ENCODE results near the gene INTS7. TPM values are rescaled to one million over a fixed set of nuclear protein-coding genes. Genes with fewer than 3 reads are reported as not detected.
"Not testable (repeated sequence)": the region's sequence is repeated elsewhere in the genome, so short reads cannot be mapped to it uniquely, and the experiment has no call there.

INTS7 gene
- total RNA-seq, 6 donors from 2014 or later = 8.3 to 16.7 (median 14.6) TPM

DNA sequence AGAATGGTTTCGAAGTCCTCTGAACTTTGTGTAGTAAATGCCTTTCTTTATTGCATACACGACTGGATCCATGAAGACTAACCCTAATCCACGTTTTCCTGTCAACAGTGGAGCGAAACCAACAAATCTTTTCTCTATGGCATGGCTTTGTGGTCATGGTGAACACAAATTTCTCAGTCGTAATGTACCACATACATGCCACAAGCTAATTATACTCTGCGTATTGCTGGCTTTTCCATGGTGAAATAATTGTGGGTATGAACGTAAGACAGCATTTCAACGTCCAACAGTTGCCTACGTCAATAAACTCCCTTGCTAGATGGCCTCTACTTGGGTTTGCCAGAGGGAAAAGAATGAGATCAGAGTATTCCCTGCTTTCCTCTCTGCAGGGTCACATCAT is 27.5 kb downstream of the INTS7 start:
- H3K4me3 ChIP-seq = no peak overlapping the region
- 89 to 92% methylated on average over 9 of the region's 9 CpGs for WGBS, 2 donors
- ATAC-seq (ENCODE audit: low FRiP score in 2 of 2) = no peak
- TF ChIP-seq EP300 (IDR thresholded peaks at IDR 0.05) (no peak), POLR2AphosphoS5 (IDR thresholded peaks at IDR 0.05) (no peak), POLR2A (IDR thresholded peaks at IDR 0.05) (no peak)
- TF ChIP-seq, protein P1, sequence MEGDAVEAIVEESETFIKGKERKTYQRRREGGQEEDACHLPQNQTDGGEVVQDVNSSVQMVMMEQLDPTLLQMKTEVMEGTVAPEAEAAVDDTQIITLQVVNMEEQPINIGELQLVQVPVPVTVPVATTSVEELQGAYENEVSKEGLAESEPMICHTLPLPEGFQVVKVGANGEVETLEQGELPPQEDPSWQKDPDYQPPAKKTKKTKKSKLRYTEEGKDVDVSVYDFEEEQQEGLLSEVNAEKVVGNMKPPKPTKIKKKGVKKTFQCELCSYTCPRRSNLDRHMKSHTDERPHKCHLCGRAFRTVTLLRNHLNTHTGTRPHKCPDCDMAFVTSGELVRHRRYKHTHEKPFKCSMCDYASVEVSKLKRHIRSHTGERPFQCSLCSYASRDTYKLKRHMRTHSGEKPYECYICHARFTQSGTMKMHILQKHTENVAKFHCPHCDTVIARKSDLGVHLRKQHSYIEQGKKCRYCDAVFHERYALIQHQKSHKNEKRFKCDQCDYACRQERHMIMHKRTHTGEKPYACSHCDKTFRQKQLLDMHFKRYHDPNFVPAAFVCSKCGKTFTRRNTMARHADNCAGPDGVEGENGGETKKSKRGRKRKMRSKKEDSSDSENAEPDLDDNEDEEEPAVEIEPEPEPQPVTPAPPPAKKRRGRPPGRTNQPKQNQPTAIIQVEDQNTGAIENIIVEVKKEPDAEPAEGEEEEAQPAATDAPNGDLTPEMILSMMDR (IDR thresholded peaks at IDR 0.05) = no peak
- H3K36me3 ChIP-seq = peaks cover 0 to 22% (median 8%) of the 10 kb centered on the region in 4 donors
- no peaks in the 10 kb centered on the region for H3K27me3 ChIP-seq
- no peak overlapping the region for H3K27ac ChIP-seq
- no peaks in the 10 kb centered on the region for H3K9me3 ChIP-seq
- DNase-seq = no peak
- H3K4me1 ChIP-seq = peaks cover 0 to 16% (median 0%) of the 10 kb centered on the region in 4 donors

DNA sequence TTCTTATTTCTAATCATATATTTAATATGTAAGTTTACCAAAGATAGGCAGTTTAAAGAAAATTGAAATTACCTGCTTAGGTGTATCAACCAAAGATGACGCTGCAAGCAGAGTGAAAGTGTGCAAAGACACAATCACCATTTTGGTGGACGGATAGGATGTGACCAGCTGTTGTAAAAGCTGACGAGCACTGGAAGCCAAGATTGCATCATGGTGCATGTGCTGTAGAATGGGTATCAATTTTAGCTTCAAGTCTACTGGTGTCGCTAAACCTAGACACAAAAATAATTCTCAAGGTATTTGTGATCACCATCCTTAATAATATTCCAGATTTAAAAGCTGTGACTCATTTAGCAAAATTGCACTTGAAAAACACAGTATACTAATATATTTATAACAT is 28.2 kb downstream of the INTS7 start:
- WGBS, 2 donors = 89 to 97% methylated on average over 4 of the region's 4 CpGs
- TF ChIP-seq EP300 (IDR thresholded peaks at IDR 0.05) (no peak), POLR2AphosphoS5 (IDR thresholded peaks at IDR 0.05) (no peak), POLR2A (IDR thresholded peaks at IDR 0.05) (no peak)
- TF ChIP-seq, protein P1 (IDR thresholded peaks at IDR 0.05) = no peak
- no peak overlapping the region for H3K27ac ChIP-seq
- H3K36me3 ChIP-seq = peaks cover 0 to 22% (median 8%) of the 10 kb centered on the region in 4 donors
- ATAC-seq (ENCODE audit: low FRiP score in 2 of 2) (no peak), DNase-seq (no peak)
- H3K9me3 ChIP-seq = no peaks in the 10 kb centered on the region
- no peaks in the 10 kb centered on the region for H3K27me3 ChIP-seq
- no peak overlapping the region for H3K4me3 ChIP-seq
- peaks cover 0 to 14% (median 0%) of the 10 kb centered on the region in 4 donors for H3K4me1 ChIP-seq

DNA sequence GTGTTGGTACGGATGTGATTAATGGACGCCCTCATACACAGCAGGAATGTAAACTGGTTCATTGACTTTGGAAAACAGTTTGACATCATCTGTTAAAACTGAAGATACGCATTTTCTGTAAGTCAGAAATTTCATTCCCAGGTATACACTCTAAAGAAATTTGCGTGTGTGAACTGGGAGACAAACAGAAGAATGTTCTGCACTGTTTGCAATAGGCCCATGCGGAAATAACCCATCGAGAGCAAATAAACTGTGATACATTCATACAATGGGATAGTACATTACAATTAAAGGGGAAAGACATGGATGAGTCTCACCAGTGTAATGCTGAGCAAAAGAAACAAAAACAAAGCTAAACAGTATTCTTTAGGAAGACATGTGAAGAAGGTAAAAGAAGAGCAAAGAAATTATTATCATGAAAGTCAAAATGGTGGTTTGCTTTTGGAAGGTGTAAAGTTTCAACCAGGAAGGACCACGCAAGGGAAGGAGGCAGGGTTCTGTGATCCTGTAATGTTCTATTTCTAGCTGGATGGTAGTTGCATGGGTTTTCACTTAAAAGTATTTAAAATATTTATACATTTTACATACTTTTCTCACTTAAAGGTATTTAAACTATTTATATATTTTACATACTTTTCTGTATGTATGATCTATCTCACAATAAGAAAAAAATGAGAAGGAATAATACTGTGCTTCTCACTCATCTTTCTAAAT is 30.3 kb downstream of the INTS7 start:
- no peaks in the 10 kb centered on the region for H3K9me3 ChIP-seq
- TF ChIP-seq POLR2AphosphoS5 (IDR thresholded peaks at IDR 0.05) = no peak
- TF ChIP-seq EP300 (IDR thresholded peaks at IDR 0.05) = no peak
- TF ChIP-seq, protein P1 (IDR thresholded peaks at IDR 0.05) = no peak
- TF ChIP-seq POLR2A (IDR thresholded peaks at IDR 0.05) = no peak
- no peak overlapping the region for H3K4me3 ChIP-seq
- H3K27me3 ChIP-seq = no peaks in the 10 kb centered on the region
- ATAC-seq (ENCODE audit: low FRiP score in 2 of 2) (no peak), DNase-seq (no peak)
- H3K27ac ChIP-seq = no peak overlapping the region
- 93 to 95% methylated on average over 7 of the region's 7 CpGs for WGBS, 2 donors
- H3K4me1 ChIP-seq = peaks cover 0 to 6% (median 0%) of the 10 kb centered on the region in 4 donors
- peaks cover 0 to 27% (median 8%) of the 10 kb centered on the region in 4 donors for H3K36me3 ChIP-seq

DNA sequence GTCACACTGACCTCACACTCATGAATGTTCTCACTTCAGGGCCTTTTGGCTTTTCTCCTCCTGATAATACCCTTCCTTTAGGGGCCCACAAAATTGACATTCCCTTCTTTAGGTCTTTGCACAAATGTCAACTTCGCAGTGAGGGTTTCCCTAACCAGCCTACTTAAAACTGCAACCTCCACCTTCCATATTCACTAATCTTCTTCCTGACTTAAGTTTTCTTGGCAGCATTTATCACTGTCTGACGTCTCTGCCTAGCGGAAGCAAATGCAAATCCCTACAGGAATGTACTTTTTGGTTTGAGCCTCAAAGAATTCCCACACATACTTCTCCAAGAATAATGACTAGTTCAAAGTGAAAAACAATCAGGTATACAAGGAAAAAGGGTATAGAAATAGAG is 32.8 kb downstream of the INTS7 start:
- no peak for DNase-seq
- TF ChIP-seq EP300 (IDR thresholded peaks at IDR 0.05) (no peak), POLR2AphosphoS5 (IDR thresholded peaks at IDR 0.05) (no peak), POLR2A (IDR thresholded peaks at IDR 0.05) (no peak)
- TF ChIP-seq, protein P1 (IDR thresholded peaks at IDR 0.05) = no peak
- no peak for ATAC-seq (ENCODE audit: low FRiP score in 2 of 2)
- H3K4me1 ChIP-seq = no peaks in the 10 kb centered on the region
- peaks cover 0 to 21% (median 7%) of the 10 kb centered on the region in 4 donors for H3K36me3 ChIP-seq
- 93 to 95% methylated on average over 3 of the region's 3 CpGs for WGBS, 2 donors
- no peaks in the 10 kb centered on the region for H3K27me3 ChIP-seq
- H3K9me3 ChIP-seq = no peaks in the 10 kb centered on the region
- H3K4me3 ChIP-seq = no peak overlapping the region
- no peak overlapping the region for H3K27ac ChIP-seq

DNA sequence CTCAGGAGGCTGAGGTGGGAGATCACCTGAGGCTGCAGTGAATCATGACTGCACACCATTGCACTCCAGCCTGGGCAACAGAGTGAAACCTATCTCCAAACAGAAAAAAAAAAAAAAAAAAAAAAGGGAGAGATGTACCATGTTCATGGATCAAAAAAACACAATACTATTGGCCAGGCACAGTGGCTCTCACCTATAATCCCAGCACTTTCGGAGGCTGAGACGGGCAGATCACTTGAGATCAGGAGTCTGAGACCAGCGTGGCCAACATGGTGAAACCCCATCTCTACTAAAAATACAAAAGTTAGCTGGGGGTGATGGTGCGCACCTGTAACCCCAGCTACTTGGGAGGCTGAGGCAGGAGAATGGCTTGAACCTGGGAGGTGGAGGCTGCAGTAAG is 37.9 kb downstream of the INTS7 start:
- ATAC-seq (ENCODE audit: low FRiP score in 2 of 2); H3K27me3 ChIP-seq; H3K27ac ChIP-seq; H3K4me3 ChIP-seq; H3K4me1 ChIP-seq; DNase-seq; H3K9me3 ChIP-seq: not testable (repeated sequence)
- WGBS, 2 donors = 98 to 99% methylated on average over 4 of the region's 4 CpGs
- H3K36me3 ChIP-seq = peaks cover 0 to 11% (median 5%) of the 10 kb centered on the region in 4 donors

Measured in upper lobe of left lung (tissue), 6 donors.